OCI-LY3 (cell line): ENCODE data around the gene ENPP3.

Experiments
- CTCF ChIP-seq: fragments of 200-600, 300-600 bp; sonication (generic); IDR thresholded peaks from 2 replicates; pipeline ENCODE4 v1.5.1; 2014; ENCODE audit warnings: antibody characterized with exemption, low read length, low read depth
- EZH2phosphoT487 ChIP-seq: fragments of 200-600 bp; shearing (Covaris generic); IDR thresholded peaks from 2 replicates; pipeline ENCODE4 v1.6.1; 2018; ENCODE audit warnings: antibody characterized with exemption, mixed run types, low read depth

GRCh38 chr6:131594074-131594473 lies 43.0 kb upstream of the ENPP3 start:
- no peak for TF ChIP-seq CTCF
- no peak for TF ChIP-seq EZH2phosphoT487
